Fibroblast of skin of back (primary cell): ENCODE measurements around the gene GAS2.

Experiments
- DNase-seq: peaks from one replicate; pipeline ENCODE4 v3.0.0-alpha.2; 2013

The GAS2 gene

GRCh38 chr11:22674470-22675439 is 8.3 kb downstream of the GAS2 start:
- DNase-seq, result no peak

- DNase-seq, result no peak
These were observed 10.9 kb downstream of the GAS2 start for GRCh38 chr11:22677153-22677903.

DNA sequence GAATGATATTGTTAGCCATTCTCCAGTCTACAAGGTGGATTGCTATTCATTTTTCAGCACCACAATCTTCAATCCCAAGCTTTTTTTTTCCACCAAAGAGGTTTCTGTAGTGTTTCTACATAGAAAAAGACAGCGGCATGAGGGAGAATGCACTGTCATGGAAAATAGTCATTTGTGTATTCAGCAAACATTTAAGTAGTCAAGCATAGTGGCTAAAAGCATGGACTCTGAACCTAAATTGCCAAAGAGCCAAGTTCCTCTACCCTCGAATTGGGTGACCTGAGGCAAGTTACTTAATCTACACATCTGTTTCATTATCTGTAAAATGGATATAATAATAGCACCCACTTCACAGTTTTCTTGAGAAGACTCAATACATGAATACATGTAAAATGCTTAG is 14.2 kb downstream of the GAS2 start:
- DNase-seq, result no peak

DNA sequence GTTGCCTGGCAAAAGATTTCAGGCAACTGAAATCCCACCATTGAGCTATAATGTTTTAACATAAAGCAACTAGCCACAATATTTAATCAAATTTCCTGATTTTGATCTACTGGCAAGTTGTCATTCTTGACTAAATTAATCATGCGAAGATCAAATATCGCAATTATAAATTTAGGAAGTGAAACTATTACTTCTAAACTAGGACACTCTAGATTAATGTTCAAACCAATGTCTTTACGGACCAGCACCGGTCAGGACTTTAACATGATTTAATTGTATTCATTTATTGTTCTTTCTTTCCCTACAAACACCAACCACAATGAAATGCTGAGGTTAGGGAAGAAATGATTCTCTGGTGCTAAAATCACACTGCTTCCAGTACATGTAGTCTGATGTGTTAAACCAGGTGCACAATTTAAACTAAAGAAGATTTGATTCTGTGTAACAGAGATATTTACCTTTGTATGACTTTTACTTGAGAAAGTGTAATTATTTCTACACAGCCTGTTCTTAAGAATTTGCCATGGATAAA is 14.9 kb downstream of the GAS2 start:
- DNase-seq, result no peak

DNA sequence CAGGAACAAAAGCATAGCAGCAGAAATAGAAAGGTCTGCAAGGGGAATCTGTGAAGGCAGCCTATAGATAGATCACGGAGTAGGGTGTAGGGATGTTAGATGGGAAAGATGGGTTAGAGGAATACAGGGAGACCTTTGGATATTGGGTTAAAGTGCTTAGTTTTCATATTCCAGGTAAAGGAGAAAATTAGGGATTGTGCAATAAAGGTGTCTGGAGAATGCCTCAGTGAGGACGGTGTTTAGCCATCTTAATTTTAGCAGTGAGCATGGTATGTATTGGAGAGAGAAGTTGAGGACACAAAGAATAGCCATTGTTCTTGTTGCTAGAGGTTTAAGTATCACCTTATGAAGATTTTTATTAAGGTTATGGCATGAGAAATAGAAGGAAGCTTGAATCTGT is 17.7 kb downstream of the GAS2 start:
- DNase-seq, result no peak

GRCh38 chr11:22685111-22685510 is 18.7 kb downstream of the GAS2 start:
- DNase-seq, result no peak

DNA sequence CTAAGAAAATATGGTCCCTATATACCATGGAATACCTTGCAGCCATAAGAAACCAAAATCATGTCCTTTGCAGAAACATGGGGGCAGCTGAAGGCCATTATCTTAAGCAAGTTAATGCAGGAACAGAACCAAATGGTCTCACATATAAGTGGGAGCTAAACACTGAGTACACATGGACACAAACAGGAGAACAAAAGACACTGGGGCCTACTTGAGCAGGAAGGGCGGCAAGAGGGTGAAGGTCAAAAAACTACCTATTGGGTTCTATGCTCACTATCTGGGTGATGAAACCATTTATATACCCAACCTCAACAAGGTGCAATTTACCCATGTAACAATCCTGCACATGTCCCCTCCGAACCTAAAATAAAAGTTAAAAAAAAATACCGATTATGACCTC is 22.5 kb downstream of the GAS2 start:
- DNase-seq, result no peak

- no peak for DNase-seq
These were observed 23.8 kb downstream of the GAS2 start for GRCh38 chr11:22690257-22690656.

- DNase-seq, result no peak
These were observed 24.5 kb downstream of the GAS2 start for GRCh38 chr11:22690871-22691270.

DNA sequence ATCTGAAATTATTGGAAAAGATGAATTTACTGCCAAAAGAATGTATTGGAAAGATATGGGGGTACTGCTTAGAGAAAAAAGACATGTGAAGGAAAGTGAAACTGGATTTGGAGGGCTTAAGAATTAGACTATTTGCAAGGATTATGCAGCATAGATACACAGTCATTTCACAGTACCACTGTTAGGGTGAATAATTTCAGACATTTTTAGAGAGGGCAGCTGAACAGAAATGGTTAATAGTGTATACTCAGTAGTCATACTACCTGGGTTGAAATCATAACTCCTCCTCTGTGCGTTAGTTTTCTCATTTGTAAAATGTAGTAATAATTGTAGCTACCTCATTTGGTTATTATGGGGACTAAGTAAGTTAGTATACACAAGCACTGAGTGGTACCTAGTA is 33.0 kb downstream of the GAS2 start:
- no peak for DNase-seq

GRCh38 chr11:22702031-22702430 is 35.6 kb downstream of the GAS2 start:
- DNase-seq, result no peak

DNA sequence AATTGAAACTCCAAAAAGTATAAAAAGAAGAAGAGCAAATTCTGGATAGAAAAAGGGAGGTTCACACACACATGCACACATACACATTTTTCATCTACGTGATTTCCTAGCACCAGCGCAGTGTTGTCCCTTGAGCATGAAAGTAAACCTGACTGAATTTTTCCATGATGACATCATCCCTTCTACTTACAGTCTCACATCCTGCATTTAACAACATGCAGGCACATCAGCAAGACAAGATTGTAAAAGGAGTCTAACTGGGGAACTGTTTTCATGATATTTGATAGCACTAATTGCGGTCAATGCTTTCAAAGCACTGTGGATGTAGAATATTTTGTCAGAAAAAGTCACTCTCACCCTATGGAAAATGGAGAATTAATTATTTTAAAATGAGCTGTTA is 36.6 kb downstream of the GAS2 start:
- DNase-seq, result peak; percentile 87

- DNase-seq, result peak; percentile 52
These were observed 37.2 kb downstream of the GAS2 start for GRCh38 chr11:22703591-22703990.

GRCh38 chr11:22707119-22707899 is 40.9 kb downstream of the GAS2 start:
- DNase-seq, result peak; percentile 70

GRCh38 chr11:22711071-22711770 is 44.8 kb downstream of the GAS2 start:
- no peak for DNase-seq

- DNase-seq, result no peak
These were observed 45.5 kb downstream of the GAS2 start for GRCh38 chr11:22711880-22712279.

- DNase-seq, result no peak
These were observed 46.9 kb downstream of the GAS2 start for GRCh38 chr11:22713336-22713735.

DNA sequence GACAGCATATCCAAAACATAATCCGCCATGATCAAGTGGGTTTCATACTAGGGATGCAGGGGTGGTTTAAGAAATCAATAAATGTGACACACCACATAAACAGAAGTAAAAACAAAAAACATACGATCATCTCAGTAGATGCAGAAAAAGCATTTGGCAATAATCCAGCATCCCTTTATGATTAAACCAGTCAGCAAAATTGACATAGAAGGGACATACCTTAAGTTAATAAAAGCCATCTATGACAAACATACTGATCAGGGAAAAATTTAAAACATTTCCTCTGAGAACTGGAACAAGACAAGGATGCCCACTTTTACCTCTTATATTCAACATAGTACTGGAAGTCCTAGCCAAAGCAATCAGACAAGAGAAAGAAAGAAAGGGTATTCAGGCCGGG is 49.6 kb downstream of the GAS2 start:
- no peak for DNase-seq

DNA sequence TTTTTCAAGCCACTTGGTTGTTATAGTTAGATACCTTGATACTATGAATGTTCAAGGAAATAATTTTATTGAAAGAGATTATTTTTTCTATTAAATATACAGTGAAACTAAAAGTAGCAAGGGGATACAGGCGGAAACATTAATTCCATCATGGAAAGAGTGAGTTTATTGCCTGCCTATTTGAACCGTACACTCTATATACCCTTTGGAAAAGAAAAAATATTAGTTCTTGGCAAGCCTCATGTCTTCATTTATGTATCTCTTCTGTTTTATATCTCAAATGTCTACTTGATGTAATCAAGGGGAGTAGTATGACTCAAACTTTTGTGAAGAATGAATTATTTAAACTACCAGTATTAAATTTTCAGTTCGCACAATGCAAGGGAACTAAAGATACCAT is 54.0 kb downstream of the GAS2 start:
- no peak for DNase-seq

GRCh38 chr11:22723274-22723673 is 56.9 kb downstream of the GAS2 start:
- DNase-seq, result no peak

DNA sequence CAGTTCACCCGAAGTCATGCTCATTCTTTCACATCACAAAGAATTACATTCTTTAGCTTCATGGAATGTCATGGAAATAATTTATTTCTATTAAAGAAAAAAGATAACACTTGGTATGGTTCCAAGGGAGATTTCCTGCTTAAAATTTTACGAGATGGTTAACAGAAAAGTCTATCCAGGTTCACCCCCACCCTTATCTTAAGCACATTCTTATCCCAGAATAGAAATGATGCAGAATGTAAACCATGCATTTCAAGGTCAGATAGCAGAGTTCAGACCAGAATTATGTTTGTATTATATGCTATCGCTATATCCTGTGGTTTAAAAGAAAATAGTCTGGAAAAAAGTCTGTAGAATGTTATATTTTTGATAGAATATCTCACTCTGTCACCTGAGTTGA is 58.7 kb downstream of the GAS2 start:
- peak; percentile 39 for DNase-seq
